Suppressor macrophage treated with lipopolysaccharide for 1 hour (primary cell): ENCODE results near the gene GCSH.
"Not testable (repeated sequence)": the region's sequence is repeated elsewhere in the genome, so short reads cannot be mapped to it uniquely, and the experiment has no call there.

Experiments used
- DNase-seq, 3 donors: peaks; one replicate each; pipeline ENCODE4 v3.0.0-alpha.2; 2020 to 2022

GCSH gene

DNA sequence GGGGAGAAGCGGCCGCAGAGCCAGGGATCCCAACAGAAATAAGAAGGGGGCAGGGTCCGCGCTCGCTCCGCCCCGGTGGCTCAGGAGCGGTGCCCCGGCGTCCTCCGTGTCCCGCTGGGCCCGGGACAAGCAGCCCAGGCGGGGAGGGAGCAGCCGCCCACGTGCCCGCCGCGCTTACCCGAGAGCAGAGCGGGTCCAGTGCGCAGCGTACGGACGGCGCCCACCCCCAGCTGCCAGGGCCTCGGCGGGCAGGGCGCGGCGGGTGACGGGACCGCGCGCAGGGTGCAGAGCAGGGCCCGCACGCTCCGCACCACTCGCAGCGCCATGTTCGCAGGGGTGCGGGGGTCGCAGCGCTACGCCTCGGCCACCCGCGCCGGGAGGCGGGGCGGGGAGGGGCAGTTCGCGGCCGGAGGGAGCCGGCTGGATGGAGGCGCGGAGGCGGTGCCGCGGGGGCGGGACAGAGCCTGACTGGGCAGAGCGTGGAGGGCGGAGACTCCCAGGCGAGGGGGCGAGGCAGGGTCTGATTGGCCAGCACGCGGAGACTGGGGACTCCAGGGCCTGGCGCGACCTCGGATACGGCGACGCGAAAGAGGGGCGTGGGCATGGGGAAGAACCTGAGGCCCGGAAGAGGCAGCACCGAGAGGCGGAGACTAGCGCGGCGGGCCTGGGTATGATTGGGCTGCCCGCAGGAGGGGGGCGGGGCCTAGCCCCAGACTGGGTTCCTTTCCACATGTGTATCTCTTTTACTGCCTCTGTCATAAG is at the start of gene GCSH:
Gene GCSH (minus strand): TSS at position 443 of the 762 bp plus-strand sequence. CDS start 117 bp downstream, at position 326.
- DNase-seq: peak; percentile 99

DNA sequence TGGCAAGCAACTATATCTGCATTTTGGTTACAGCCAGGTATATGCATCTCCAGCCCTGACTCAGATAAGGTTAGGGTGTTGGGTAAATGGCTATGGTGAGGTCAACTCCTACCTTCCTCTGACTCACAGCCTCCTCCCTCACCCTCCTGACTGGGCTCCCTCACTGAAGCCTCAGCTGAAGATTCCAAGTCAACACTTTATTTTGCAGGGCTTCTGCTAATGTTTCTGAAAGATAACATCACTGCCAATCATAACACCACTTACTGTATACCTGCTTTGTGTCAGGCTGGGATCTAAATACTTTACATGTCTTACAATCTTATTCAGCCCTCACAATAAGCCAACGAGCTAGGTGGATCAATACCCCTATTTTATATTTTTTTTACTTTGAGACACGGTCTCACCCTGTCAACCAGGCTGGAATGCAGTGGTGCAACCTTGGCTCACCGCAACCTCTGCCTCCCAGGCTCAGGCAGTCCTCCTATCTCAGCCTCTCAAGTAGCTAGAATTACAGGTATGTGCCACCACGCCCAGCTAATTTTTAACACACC is 47.8 kb upstream of the GCSH start:
- no peak for DNase-seq

DNA sequence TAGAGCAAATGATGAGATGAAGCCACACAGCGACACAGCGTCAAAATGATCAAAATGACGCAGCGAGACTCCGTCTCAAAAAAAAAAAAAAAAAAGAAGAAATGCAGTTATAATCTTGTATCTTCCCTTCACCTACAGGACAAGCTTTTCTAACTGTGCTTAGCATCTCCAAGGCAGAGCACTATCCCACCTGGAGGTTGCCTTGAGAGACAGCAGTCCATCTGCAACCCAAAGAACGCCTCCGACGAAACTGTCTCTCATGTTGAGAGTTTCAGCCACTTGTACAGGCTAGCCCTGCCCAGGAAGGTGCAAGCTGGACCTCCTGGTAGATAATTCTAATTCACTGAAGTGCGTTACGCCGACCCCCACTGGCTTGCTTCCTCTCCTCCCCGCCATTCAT is 46.7 kb upstream of the GCSH start:
- no peak for DNase-seq

DNA sequence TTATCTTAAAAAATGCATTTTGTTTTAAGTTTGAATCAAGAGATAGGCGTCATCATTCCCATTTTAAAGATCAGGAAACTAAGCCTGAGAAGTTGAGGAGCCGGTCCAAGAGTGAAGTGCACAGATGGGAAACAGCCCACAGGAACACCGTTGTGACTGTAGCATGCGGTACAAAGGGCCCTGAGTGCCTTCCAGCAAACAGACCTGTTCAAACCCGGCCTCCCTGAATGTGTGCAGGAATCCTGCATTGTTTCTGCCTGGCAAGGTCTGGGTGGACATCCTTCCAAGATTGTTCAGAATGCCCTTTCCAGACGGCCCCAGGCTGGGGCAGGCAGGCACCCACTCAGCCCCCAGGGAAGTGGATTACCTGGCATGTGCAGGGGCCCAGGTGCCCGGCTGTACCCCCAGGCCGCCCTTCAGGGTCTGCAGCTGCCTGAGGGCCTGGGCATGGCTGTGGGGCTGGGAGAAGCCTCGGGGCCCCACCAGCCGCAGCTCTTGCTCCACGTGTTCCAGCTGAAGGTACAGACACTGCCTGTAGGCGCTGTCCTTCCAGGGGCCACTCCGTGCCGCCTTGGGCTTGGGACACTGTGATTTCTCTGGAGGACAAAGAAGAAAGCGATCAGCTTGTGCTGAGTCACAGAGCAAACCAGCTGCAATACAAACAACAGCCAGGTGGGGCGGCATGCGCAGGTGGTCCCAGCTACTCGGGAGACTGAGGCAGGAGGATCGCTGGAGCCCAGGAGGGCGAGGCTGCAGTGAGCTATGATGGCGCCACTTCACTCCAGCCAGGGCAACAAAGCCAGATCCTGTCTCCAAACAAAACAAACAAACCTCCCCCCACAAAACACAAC is 45.0 kb upstream of the GCSH start:
- DNase-seq: no peak

DNA sequence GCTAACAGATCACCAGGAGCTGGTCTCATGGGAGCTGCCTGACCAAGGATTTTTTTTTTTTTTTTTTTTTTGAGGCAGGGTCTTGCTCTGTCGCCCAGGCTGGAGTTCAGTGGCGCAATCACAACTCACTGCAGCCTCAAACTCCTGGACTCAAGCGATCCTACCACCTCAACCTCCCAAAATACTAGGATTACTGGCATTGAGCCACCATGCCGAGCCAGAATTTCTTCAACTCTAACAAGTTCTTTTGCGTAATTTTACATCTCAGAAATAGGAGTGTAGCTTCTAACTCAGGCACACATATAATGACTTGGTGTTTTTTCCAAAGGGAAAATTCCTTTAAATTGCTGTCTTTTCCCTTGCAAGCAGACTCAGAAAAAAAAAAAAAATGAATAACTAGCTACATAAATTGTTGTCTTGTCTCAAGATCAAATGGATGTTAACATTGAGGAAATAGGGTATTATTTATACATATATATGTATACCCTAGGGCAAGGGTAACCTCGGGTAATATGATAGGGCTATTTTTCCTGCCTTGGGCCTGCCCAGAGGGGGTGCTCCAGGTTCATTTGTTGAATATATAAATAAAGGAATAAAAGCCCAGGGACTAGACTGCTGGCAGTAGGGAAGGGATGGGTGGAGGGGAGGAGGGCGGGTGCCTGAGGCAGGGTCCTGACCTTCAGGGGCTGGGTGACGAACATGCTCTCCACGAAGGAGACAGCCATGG is 42.8 kb upstream of the GCSH start:
- DNase-seq: no peak

DNA sequence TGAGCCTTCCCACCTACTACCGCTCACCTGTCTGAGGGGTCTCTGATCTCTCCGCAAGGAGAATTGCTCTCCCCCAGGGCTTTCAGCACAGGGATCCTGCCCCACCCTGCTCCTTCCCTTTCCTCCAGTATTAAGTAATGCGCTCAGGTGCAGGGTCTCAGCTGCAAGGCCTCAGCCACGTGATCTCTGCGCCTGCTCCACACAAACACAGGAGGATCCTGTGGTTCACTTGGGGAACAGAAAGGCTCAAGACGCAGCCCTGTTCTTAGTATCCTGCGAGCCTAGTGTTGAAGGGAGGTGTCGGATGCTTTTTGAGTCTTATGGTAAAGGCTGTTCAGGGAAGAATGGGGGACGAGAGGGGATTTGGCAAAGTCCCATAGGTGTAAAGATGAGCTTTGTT is 41.6 kb upstream of the GCSH start:
- DNase-seq: no peak

DNA sequence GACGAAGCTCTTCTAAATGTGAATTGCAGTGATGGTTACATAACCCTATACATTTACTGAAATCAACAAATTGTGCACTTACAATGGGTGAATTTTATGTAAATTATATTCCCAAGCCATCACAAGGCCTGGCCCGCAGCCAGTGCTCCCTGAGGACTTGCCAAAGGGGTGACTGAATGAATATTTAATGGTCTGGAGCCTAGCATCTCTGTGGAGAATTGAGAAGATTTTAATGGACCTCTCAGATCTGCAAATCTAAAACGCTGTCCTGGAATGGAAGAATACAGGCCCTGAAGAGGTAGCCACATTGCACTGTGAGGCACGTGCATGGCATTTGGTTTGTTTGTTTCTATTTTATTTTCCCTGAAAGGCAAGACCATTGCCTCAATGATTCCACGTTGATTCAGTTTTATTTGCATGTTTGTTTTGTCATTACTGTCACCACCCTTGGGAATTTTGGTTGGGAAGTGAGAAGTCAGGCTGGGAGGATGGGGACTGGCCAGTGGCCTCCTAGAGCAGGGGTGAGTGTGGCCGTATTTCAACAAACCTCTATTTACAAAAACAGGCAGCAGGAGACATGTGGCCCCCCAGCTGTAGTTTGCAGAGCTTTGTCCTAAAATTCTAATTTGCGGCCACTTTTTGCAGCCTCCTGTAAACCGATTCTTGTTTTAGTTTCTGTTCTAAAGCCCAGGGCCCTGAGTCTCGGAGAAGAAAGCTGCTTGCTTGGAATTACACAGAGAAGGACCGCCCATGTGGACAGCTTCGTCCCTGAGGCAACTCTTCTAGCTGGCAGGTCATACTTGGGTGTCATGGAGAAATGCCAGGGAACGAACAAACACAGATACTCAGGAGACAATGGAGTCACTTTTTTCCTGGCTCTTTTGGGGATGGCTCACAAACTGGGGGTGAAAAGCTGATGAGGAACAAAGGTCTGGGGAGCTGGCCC is 40.5 kb upstream of the GCSH start:
- no peak for DNase-seq

DNA sequence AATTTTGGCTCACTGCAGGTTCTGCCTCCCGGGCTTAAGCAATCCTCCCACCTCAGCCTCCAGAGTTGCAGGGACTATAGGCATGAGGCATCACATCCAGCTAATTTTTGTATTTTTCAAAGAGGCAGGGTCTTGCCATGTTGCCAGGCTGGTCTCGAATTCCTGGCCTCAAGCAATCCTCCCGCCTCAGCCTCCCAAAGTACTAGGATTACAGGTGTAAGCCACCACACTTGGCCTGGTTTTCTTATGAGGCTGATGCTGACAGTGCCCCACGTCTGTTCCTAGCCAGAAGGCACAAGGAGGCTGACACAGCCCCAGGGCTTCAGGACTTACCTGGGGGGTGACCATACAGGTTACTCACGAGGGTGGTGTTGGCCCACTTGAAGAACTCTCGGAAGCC is 33.9 kb upstream of the GCSH start:
- no peak for DNase-seq

DNA sequence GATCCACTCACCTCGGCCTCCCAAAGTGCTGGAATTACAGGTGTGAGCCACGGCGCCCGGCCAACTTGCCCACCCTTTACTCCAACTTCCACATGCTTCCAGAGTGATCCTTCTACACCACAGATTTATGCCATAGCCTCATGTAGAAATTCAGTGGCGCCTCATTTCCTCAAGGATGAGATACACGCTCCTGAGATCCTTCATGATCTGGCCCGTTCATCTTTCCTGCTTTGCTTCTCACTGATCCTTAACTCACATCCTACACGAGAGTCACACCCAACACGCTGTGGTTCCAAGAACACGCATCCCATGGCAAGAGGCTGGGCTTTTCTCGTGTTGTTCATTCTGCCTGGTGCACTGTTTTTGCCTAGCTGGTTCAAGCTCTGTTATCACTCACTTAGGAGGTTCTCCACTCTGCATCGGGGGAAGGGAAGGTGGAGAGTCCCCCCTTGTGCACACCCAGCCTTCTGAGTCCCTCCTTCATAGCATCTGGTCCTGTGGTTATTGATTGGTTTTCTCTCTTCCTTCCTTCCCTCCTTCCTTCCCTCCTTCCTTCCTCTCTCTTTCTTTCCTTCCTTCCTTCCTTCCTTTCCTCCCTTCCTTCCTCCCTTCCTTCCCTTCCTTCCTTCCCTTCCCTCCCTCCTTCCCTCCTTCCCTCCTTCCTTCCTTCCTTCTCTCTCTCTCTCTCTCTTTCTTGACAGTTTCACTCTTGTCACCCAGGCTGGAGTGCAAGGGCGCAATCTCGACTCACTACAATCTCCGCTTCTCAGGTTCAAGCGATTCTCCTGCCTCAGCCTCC is 32.7 kb upstream of the GCSH start:
- DNase-seq: no peak

DNA sequence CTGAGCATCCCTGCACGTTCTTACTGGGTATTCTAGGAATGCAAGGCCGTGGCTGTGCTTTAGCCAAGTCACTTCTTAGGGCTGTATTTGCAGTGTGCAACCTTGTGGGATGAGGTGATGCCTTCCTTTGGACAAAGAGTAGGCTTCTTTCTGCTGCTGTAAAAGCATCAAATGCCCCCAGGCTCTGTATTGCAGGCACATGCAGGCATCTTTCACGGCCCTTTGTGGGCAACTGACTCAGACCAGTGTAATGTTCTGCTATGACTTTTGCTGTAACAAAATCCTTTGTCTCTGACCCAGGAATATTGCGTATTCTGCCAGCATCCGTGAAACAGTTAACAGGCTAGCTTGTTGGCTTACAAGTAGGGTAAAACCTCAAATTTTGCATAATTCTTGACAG is 30.9 kb upstream of the GCSH start:
- DNase-seq: no peak

DNA sequence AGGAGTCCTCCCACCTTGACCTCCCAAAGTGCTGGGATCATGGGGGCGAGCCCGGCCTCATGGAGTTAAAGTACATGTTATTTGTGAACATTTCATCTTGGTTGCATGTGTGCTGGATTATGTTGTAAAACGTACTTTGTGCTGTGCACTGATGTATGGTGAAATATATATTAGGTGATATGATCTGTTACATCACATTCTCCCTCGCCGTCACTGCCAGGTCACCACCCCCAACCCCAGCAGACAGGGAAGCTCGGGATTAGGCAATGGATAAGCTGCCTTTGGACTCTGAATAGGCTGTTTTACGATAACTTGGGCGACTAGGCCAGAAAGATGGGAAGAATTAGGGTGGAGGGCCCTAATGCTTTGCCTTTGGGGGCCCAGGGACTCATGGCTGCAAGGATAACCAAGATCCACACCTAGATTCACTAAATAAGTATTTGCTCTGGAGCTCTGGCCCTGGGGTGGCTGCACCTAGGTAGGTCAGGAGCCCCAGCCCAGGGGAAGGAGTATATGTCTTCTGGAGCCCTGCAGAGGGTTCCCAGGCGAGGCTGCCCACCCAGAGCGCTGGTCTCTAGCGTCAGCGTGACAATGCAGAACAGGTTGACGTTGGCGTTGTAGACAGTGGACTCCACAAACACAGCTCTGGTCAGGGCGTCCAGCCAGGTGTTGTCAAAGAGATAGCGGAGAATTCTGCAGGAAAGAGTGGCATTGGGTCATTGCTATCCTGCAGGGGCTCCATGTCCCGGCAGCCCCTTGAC is 27.1 kb upstream of the GCSH start:
- DNase-seq: no peak

DNA sequence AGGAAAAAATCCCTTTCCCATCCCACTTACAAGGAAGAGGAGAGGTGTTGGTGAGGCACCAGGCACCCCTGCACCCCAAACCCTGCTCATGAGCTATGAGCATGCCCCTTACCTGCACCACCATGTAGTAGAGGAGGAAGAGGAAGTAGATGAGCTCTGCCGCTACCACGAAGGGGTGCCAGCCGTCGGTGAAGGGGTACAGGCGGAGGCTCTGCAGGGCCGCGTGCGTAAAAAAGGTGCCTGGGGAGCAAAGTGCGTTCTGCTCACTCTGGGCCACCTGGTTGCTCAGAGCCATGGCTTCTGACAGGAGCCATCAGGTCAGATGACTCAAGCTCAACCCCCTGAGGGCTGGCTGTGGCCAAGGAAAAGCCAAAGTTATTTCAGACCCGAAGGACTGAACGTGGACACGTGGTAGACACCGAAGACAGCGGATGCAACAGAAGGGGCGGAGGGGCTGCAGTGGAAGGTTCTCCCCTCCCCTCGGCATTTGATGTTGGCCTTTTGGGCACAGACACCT is 25.3 kb upstream of the GCSH start:
- no peak for DNase-seq

DNA sequence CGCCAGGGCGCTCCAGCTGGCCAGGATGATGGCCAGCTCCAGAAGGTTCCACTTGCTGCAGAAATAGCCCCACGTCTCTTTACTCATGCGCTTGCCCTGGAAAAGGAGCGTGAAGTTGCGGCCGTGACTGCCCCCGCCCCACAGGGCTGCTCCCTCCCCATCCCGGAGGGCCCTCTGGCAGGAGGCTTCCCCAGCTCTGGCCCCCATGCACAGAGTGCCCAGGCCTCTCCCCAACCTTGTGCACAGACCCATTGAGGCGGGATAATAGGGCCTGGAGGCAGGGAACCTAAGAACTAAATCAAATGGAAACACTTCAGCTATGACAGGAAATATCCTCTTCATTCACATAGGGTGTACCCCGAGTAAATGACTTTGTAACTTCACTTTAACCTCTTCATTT is 21.2 kb upstream of the GCSH start:
- no peak for DNase-seq

DNA sequence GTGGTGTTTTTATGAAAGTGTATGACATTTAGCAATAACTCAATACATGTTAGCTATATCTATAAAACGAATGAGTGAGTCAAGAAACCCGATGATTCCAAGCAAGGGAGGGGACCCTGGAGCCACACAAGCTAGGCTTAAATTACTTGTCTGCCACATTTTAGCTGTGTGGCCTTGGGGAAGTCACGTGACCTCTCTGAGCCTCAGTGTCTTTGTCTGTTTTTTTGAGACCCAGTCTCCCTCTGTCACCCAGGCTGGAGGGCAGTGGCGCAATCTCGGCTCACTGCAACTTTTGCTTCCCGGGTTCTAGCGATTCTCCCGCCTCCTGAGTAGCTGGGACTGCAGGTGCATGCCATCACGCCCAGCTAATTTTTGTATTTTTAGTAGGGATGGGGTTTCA is 20.1 kb upstream of the GCSH start:
- DNase-seq: no peak

DNA sequence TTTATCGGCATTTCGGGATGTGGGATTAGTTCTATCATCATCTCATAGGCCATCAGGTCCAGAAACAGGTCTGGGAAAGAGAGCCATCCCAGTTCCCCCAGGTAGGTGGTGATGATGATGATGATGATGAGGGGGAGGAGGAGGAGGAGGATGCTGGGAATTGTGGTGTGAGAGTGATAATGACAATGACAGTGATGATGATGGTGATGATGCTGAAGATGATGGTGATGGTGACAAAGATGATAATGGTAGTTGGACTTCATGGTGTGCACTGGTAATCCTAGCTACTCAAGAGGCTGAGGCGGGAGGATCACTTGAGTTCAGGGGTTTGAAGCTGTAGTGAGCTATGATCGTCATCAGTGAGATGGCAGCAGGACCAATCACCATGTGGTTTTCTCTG is 16.3 kb upstream of the GCSH start:
- DNase-seq: no peak

DNA sequence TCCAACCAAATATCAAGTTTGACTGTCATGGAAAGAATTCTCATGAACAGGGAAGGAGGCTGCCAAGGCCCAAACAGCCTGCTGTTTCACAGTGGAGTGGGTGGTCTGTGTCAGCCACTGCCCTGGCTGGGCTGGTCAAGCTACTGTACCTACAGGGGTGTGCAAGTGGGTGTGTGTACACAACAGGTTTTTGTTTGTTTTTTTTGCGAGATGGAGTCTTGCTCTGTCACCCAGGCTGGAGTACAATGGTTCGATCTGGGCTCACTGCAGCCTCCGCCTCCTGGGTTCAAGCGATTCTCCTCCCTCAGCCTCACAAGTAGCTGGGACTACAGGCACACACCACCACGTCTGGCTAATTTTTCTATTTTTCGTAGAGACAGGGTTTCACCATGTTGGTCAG is 13.1 kb upstream of the GCSH start:
- DNase-seq: not testable (repeated sequence)

DNA sequence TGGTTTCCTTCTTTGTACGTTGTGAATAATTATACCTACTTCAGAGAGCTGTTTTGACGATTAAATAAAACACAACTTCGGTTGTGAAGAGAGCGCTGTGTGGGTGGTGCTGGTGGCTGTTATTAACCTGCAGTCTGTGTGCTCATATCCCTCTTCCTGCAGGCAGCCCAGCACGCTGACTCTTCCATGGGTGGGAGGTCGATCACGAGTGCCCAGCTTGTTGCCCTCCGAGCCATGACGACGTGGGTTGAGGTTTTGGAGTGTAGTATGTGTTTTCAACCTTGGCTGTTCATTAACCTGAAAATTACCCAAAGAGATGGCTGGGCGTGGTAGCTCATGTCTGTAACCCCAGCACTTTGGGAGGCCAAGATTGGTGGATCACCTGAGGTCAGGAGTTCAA is 11.3 kb upstream of the GCSH start:
- no peak for DNase-seq

DNA sequence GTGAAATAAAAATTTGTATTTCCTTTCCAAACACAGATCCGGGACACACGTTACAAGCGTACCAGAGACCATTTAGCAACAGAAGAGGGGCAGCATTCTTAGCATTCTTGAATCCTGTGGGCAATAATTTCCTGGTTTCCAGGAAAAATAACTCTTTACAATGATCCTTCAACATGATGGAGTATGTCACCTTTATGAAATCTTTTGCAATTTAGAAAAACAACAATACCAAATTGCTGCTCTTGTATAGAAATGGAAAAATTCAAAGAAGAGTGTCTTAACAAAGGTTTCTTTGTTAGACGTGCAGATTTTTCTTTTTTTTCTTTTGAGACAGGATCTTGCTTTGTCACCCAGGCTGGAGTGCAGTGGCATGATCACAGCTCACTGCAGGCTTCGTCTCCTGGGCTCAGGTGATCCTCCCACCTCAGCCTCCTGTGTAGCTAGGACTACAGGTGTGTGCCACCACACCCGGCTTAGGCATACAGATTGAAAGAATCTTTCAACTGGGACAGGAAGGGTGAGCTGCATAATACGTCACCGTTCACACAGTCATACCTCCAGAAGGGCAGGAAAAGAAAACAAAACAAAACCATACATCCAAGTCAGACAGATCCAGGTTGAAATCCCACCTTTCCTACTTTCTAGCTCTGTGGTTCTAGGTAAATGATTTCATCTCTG is 10.8 kb upstream of the GCSH start:
- DNase-seq: no peak

DNA sequence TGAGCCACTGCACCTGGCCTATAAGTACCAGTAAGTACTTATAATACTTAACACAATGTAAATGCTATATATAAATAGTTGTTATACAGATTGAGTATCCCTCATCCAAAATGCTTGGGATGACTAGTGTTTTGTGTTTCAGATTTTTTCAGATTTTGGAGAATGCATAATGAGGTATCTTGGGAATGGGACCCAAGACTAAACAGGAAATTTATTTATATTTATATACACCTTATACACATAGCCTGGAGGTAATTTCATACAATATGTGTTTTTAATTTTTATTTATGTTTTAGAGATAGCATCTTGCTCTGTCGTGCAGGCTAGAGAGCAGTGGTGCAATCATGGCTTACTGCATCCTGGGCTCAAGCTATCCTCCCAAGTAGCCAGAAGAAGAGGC is 9.8 kb upstream of the GCSH start:
- no peak for DNase-seq

DNA sequence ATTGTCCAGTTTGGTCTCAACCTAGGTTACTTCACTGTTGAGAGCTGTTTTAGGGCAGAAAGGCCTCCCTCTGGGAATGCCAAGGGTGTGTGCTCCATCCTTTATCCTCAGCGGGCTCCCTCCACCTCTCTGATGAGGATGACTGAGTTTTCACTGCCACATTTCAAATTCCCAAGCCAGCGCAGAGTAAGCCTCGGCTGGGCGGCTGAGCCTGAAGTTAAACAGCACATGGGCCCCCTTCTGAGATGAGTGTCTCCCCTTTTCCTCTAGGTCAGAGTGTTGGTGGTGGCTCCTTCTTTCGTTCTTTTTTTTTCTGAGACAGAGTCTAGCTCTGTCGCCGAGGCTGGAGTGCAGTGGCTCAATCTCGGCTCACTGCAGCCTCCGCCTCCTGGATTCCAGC is 5.5 kb upstream of the GCSH start:
- no peak for DNase-seq
